Progenitor cell of endocrine pancreas (in vitro differentiated cells): ENCODE measurements around the gene ALG3. TPM values are rescaled to one million over a fixed set of nuclear protein-coding genes. Genes with fewer than 3 reads are reported as not detected.

Experiments
- DNase-seq: peaks from one replicate; pipeline ENCODE4 v3.0.0; 2021; ENCODE audit warnings: low spot score; ENCODE audit not compliant: unreplicated experiment
- H3K27ac Mint-ChIP-seq: 2 replicates; pipeline ENCODE4 v1.8.0; 2021; ENCODE audit warnings: mild to moderate bottlenecking, moderate library complexity, mixed read lengths
- H3K27me3 Mint-ChIP-seq: 2 replicates; pipeline ENCODE4 v1.8.0; 2021; ENCODE audit warnings: mixed read lengths
- H3K36me3 Mint-ChIP-seq: 2 replicates; pipeline ENCODE4 v1.8.0; 2022; ENCODE audit warnings: mixed read lengths; ENCODE audit not compliant: insufficient read depth
- H3K4me1 Mint-ChIP-seq: 2 replicates; pipeline ENCODE4 v1.8.0; 2021; ENCODE audit warnings: low read depth, mixed read lengths
- H3K4me3 Mint-ChIP-seq: 2 replicates; pipeline ENCODE4 v1.8.0; 2021; ENCODE audit warnings: low read depth, mild to moderate bottlenecking, moderate library complexity, mixed read lengths
- H3K9me3 Mint-ChIP-seq: 2 replicates; pipeline ENCODE4 v1.8.0; 2021; ENCODE audit warnings: low read depth, mixed read lengths
- microRNA-seq: library from miRNA; unstranded; fragments of <30 nt; microRNA quantifications from one replicate; pipeline ENCODE4 v1.1.0, GENCODE V29; 2020; ENCODE audit warnings: borderline number of aligned reads; ENCODE audit not compliant: unreplicated experiment
- total RNA-seq: library from RNA; stranded (reverse); gene quantifications from 2 replicates; pipeline ENCODE4 v1.2.1, GENCODE V29; 2021
- TF ChIP-seq, protein P1 (sequence below): fragments of 200-600 bp; sonication (generic); IDR thresholded peaks from one replicate; pipeline ENCODE4 v1.5.0; 2021; ENCODE audit warnings: antibody characterized with exemption, mild to moderate bottlenecking; ENCODE audit not compliant: unreplicated experiment

ALG3 gene
- total RNA-seq, 1 donor from 2014 or later: 34.5 TPM

DNA sequence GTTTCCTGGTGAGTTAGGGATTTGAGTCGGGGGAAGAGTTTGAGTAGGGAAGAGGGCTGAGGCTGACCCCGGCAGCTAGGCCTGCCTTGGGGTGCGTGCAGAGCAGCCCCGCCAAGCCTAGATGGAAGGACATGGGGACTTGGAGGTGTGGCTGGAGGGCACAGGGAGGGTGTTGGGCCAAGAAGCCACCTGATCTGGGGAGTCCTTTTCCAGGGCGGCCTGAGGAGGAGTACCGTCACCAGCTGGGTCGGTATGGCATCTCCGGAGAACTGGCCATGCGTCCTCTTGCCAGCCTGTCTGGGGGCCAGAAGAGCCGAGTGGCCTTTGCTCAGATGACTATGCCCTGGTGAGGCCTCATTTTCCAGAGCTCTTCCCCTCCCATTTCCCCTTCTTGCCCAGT, 55.9 kb downstream of the ALG3 start:
- H3K4me1 Mint-ChIP-seq: no peaks in the 10 kb centered on the region
- H3K4me3 Mint-ChIP-seq: no peak overlapping the region
- no peaks in the 10 kb centered on the region for H3K27me3 Mint-ChIP-seq
- DNase-seq: no peak
- TF ChIP-seq, protein P1, sequence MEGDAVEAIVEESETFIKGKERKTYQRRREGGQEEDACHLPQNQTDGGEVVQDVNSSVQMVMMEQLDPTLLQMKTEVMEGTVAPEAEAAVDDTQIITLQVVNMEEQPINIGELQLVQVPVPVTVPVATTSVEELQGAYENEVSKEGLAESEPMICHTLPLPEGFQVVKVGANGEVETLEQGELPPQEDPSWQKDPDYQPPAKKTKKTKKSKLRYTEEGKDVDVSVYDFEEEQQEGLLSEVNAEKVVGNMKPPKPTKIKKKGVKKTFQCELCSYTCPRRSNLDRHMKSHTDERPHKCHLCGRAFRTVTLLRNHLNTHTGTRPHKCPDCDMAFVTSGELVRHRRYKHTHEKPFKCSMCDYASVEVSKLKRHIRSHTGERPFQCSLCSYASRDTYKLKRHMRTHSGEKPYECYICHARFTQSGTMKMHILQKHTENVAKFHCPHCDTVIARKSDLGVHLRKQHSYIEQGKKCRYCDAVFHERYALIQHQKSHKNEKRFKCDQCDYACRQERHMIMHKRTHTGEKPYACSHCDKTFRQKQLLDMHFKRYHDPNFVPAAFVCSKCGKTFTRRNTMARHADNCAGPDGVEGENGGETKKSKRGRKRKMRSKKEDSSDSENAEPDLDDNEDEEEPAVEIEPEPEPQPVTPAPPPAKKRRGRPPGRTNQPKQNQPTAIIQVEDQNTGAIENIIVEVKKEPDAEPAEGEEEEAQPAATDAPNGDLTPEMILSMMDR: no peak
- peaks cover 11% of the 10 kb centered on the region for H3K36me3 Mint-ChIP-seq
- H3K27ac Mint-ChIP-seq: no peak overlapping the region
- no peaks in the 10 kb centered on the region for H3K9me3 Mint-ChIP-seq

Small RNA genes within 50 kb of the gene (microRNA-seq; reads per million reads assigned to microRNA genes)
- 164 reads per million, percentile 61 among the genes with 10 or more reads in this experiment for gene MIR1224

Other genes starting within 250 kb of the ALG3 start
- gene ABCC5, start 231.1 kb downstream of the ALG3 start, total RNA-seq: 109 and 111 TPM in 2 replicates
- not detected in 2 replicates for gene HTR3D, start 217.2 kb downstream of the ALG3 start, total RNA-seq
- gene HTR3C, start 195.9 kb downstream of the ALG3 start, total RNA-seq: not detected in 2 replicates
- gene HTR3E, start 151.9 kb downstream of the ALG3 start, total RNA-seq: not detected in 2 replicates
- 45.4 and 45.7 TPM in 2 replicates for gene EIF2B5, start 113.6 kb downstream of the ALG3 start, total RNA-seq
- 112 and 118 TPM in 2 replicates for gene DVL3, start 93.6 kb downstream of the ALG3 start, total RNA-seq
- gene AP2M1, start 74.1 kb downstream of the ALG3 start, total RNA-seq: 213 and 223 TPM in 2 replicates
- gene ABCF3, start 62.8 kb downstream of the ALG3 start, total RNA-seq: 60.8 and 65.9 TPM in 2 replicates
- gene VWA5B2, start 19.4 kb downstream of the ALG3 start, total RNA-seq: 67.9 and 71.5 TPM in 2 replicates
- gene EEF1AKMT4, start 710 bp upstream of the ALG3 start, total RNA-seq: 3.9 and 4.5 TPM in 2 replicates
- 1.3 and 1.4 TPM in 2 replicates for gene CAMK2N2, start 12.6 kb upstream of the ALG3 start, total RNA-seq
- not detected in 2 replicates for gene ECE2, start 27.1 kb upstream of the ALG3 start, total RNA-seq
- gene PSMD2, start 50.3 kb upstream of the ALG3 start, total RNA-seq: 259 and 269 TPM in 2 replicates
- 333 and 341 TPM in 2 replicates for gene EIF4G1, start 65.6 kb upstream of the ALG3 start, total RNA-seq
- gene FAM131A, start 88.6 kb upstream of the ALG3 start, total RNA-seq: 15.4 and 17.3 TPM in 2 replicates
- 21.9 and 22.4 TPM in 2 replicates for gene CLCN2, start 112.6 kb upstream of the ALG3 start, total RNA-seq
- gene POLR2H, start 112.7 kb upstream of the ALG3 start, total RNA-seq: 89.3 and 90.5 TPM in 2 replicates
- gene THPO, start 129.2 kb upstream of the ALG3 start, total RNA-seq: 6.2 and 7.1 TPM in 2 replicates
- 10.2 and 13.0 TPM in 2 replicates for gene CHRD, start 131.1 kb upstream of the ALG3 start, total RNA-seq